IMR-90 (cell line): ENCODE results near the gene SLCO3A1. TPM values are rescaled to one million over a fixed set of nuclear protein-coding genes. Genes with fewer than 3 reads are reported as not detected.

ENCODE experiments used
- ATAC-seq: fragments of 200-7000 bp; cut with Tn5 transposase; 2 replicates; pipeline ENCODE4 v1.9.1; 2020; ENCODE audit warnings: low read depth, mild to moderate bottlenecking, moderate library complexity
- BruUV-seq: library from RNA; stranded (reverse); fragments of 400-500 nt; replicated peaks from 2 replicates; lab custom pipeline; 2021; lab: Mats Ljungman, UMichigan
- CTCF ChIA-PET: fragments of 300-600 bp; formaldehyde crosslinking; extraction: SDS; loops from one replicate; lab custom pipeline; 2021; ENCODE audit warnings: antibody characterized with exemption; lab: Yijun Ruan, JAX
- POLR2A ChIA-PET: fragments of 300-600 bp; sonication (Branson Sonifier 250); formaldehyde crosslinking; loops from one replicate; lab custom pipeline; 2022; ENCODE audit warnings: antibody characterized with exemption; ENCODE audit not compliant: unreplicated experiment; lab: Charles Lee
- DNase-seq: peaks from one replicate; pipeline ENCODE4 v3.0.0; 2013
- H2AFZ ChIP-seq: replicated peaks from 2 replicates; pipeline ENCODE3; 2013; ENCODE audit warnings: low read length, mild to moderate bottlenecking; ENCODE audit not compliant: poor library complexity
- H2AK5ac ChIP-seq: 2 replicates; pipeline ENCODE4 v1.6.1; 2013; ENCODE audit warnings: low read depth, low read length, inconsistent platforms
- H2AK9ac ChIP-seq: replicated peaks from 2 replicates; pipeline ENCODE3; 2013; ENCODE audit warnings: mild to moderate bottlenecking, low read depth, low read length, moderate library complexity; ENCODE audit not compliant: poor library complexity
- H2BK120ac ChIP-seq: 2 replicates; pipeline ENCODE4 v1.6.1; 2013; ENCODE audit warnings: low read depth, low read length, inconsistent platforms
- H2BK15ac ChIP-seq: 3 replicates; pipeline ENCODE4 v1.6.1; 2013; ENCODE audit warnings: low read depth, low read length, inconsistent platforms
- H2BK20ac ChIP-seq: 2 replicates; pipeline ENCODE4 v1.6.1; 2013; ENCODE audit warnings: low read depth, mild to moderate bottlenecking, inconsistent platforms, low read length, moderate library complexity
- H2BK5ac ChIP-seq: 2 replicates; pipeline ENCODE4 v1.6.1; 2013; ENCODE audit warnings: mild to moderate bottlenecking, low read depth, low read length, inconsistent platforms; ENCODE audit not compliant: poor library complexity, severe bottlenecking
- H3K14ac ChIP-seq: replicated peaks from 2 replicates; pipeline ENCODE4 v1.6.1; 2013; ENCODE audit warnings: low read depth, low read length, inconsistent platforms
- H3K18ac ChIP-seq: 2 replicates; pipeline ENCODE4 v1.6.1; 2013; ENCODE audit warnings: low read depth, low read length, control low read depth
- H3K23ac ChIP-seq: 2 replicates; pipeline ENCODE4 v1.6.1; 2013; ENCODE audit warnings: low read depth, low read length, inconsistent platforms
- H3K27ac ChIP-seq: 2 replicates; pipeline ENCODE4 v1.5.1; 2013; ENCODE audit warnings: mild to moderate bottlenecking, control low read depth, low read length; ENCODE audit not compliant: insufficient read depth
- H3K27me3 ChIP-seq: 2 replicates; pipeline ENCODE4 v1.6.1; 2013; ENCODE audit warnings: low read length; ENCODE audit not compliant: control insufficient read depth, insufficient read depth
- H3K36me3 ChIP-seq: 2 replicates; pipeline ENCODE4 v1.6.1; 2013; ENCODE audit warnings: low read length, mixed read lengths; ENCODE audit not compliant: control insufficient read depth, insufficient read depth
- H3K4ac ChIP-seq: 2 replicates; pipeline ENCODE4 v1.6.1; 2013; ENCODE audit warnings: low read depth, low read length, inconsistent platforms
- H3K4me1 ChIP-seq: 2 replicates; pipeline ENCODE4 v1.6.1; 2013; ENCODE audit warnings: low read length, mixed read lengths; ENCODE audit not compliant: control insufficient read depth, insufficient read depth
- H3K4me2 ChIP-seq: 2 replicates; pipeline ENCODE4 v1.6.1; 2013; ENCODE audit warnings: low read depth, mild to moderate bottlenecking, control low read depth, low read length, moderate library complexity
- H3K4me3 ChIP-seq: 2 replicates; pipeline ENCODE4 v1.5.1; 2013; ENCODE audit warnings: low read depth, mild to moderate bottlenecking, control low read depth, low read length, moderate library complexity; ENCODE audit not compliant: insufficient read depth
- H3K56ac ChIP-seq: 2 replicates; pipeline ENCODE4 v1.6.1; 2013; ENCODE audit warnings: low read length, inconsistent platforms; ENCODE audit not compliant: insufficient read depth; ENCODE audit errors: extremely low read depth
- H3K79me1 ChIP-seq, 2 experiments: 2 replicates each; pipeline ENCODE4 v1.6.1; 2013; ENCODE audit warnings: low read length in 2 of 2, inconsistent platforms in 1 of 2, low read depth in 1 of 2
- H3K9ac ChIP-seq: 2 replicates; pipeline ENCODE4 v1.6.1; 2013; ENCODE audit warnings: low read depth, low read length, control low read depth
- H3K9me1 ChIP-seq: 2 replicates; pipeline ENCODE4 v1.6.1; 2013; ENCODE audit warnings: low read length, inconsistent platforms; ENCODE audit not compliant: insufficient read depth
- H3K9me3 ChIP-seq: 2 replicates; pipeline ENCODE4 v1.6.1; 2013; ENCODE audit warnings: low read length; ENCODE audit not compliant: control insufficient read depth, insufficient read depth
- H4K20me1 ChIP-seq: 2 replicates; pipeline ENCODE4 v1.6.1; 2013; ENCODE audit warnings: low read length, inconsistent platforms; ENCODE audit not compliant: insufficient read depth
- H4K5ac ChIP-seq: 2 replicates; pipeline ENCODE4 v1.6.1; 2013; ENCODE audit warnings: mild to moderate bottlenecking, low read depth, low read length, control low read depth
- H4K8ac ChIP-seq, 2 experiments: 2 replicates each; pipeline ENCODE4 v1.6.1; 2013; ENCODE audit warnings: low read depth in 2 of 2, low read length in 2 of 2, control low read depth in 1 of 2, inconsistent platforms in 1 of 2
- H4K91ac ChIP-seq: 2 replicates; pipeline ENCODE4 v1.6.1; 2013; ENCODE audit warnings: low read depth, low read length, inconsistent platforms; ENCODE audit not compliant: insufficient read depth
- FOS ChIP-seq: fragments of 150-350 bp; IDR thresholded peaks from 2 replicates; pipeline ENCODE4 v1.6.1; 2016; ENCODE audit warnings: low read depth, low read length
- MAFK ChIP-seq: IDR thresholded peaks from 2 replicates; pipeline ENCODE4 v1.6.1; 2012; ENCODE audit warnings: low read depth, low read length, improper control_type of control experiment
- MAZ ChIP-seq: IDR thresholded peaks from 2 replicates; pipeline ENCODE4 v1.6.1; 2012; ENCODE audit warnings: low read depth, mild to moderate bottlenecking, low read length, improper control_type of control experiment, moderate library complexity, borderline replicate concordance
- NFE2L2 ChIP-seq: fragments of 150-350 bp; IDR thresholded peaks from 2 replicates; pipeline ENCODE4 v1.6.1; 2016; ENCODE audit warnings: low read depth, mild to moderate bottlenecking, low read length
- RAD21 ChIP-seq: IDR thresholded peaks from 2 replicates; pipeline ENCODE4 v1.6.1; 2012; ENCODE audit warnings: low read length, improper control_type of control experiment
- RCOR1 ChIP-seq: IDR thresholded peaks from 2 replicates; pipeline ENCODE4 v1.6.1; 2012; ENCODE audit warnings: mild to moderate bottlenecking, low read length, improper control_type of control experiment; ENCODE audit not compliant: insufficient replicate concordance
- SMC3 ChIP-seq: fragments of 150-350 bp; IDR thresholded peaks from 2 replicates; pipeline ENCODE4 v1.6.1; 2016; ENCODE audit warnings: low read depth, mild to moderate bottlenecking, antibody characterized with exemption, low read length, moderate library complexity
- USF2 ChIP-seq: fragments of 150-350 bp; IDR thresholded peaks from 2 replicates; pipeline ENCODE4 v1.6.1; 2017; ENCODE audit warnings: mild to moderate bottlenecking, antibody characterized with exemption, low read length, low read depth
- WGBS, 2 experiments: methylation state at CpG; one replicate each; pipeline versions ENCODE4 v1.1.5 to v1.1.7; 2013; ENCODE audit warnings: missing lambda C conversion rate in 2 of 2; ENCODE audit not compliant: insufficient read length in 1 of 2; ENCODE audit errors: extremely low coverage in 2 of 2; 5-methylcytosine and 5-hydroxymethylcytosine counted together
- dilution Hi-C: fragments of 300-500 bp; cut with HindIII; formaldehyde crosslinking; loops from one replicate; pipeline ENCODE4 v1.14.3; 2018; ENCODE audit warnings: low sequenced_read_pairs; ENCODE audit not compliant: unreplicated experiment
- in situ Hi-C: fragments of 300-500 bp; cut with MboI; formaldehyde crosslinking; loops from 3 replicates; pipeline ENCODE4 v1.14.3; 2019; ENCODE audit warnings: low sequenced_read_pairs, inconsistent platforms, mixed read lengths
- intact Hi-C: fragments of 100-400 bp; cut with micrococcal nuclease; formaldehyde crosslinking; loops from 2 replicates; pipeline ENCODE4 v1.10.0; 2022
- polyA plus RNA-seq, 3 experiments: library from polyadenylated mRNA; depleted of rRNA; stranded (reverse); fragments of >200 nt; gene quantifications; 2 replicates each; pipeline ENCODE4 v1.2.3, GENCODE V29; 2012; ENCODE audit warnings: low replicate concordance in 1 of 3
- total RNA-seq: library from RNA; depleted of rRNA; stranded (reverse); fragments of >200 nt; gene quantifications from 2 replicates; pipeline ENCODE4 v1.2.3, GENCODE V29; 2012
- TF ChIP-seq, protein P1 (sequence below): conservative IDR thresholded peaks from 2 replicates; pipeline ENCODE4 v1.5.1; 2012; ENCODE audit warnings: mild to moderate bottlenecking, low read depth, low read length, improper control_type of control experiment
- TF ChIP-seq, protein P2 (sequence below): fragments of 150-350 bp; IDR thresholded peaks from 2 replicates; pipeline ENCODE4 v1.6.1; 2016; ENCODE audit warnings: low read depth, mild to moderate bottlenecking, low read length, moderate library complexity, borderline replicate concordance

Gene SLCO3A1
- total and polyA plus RNA-seq, 2 of the 4 experiments (the other 2 are of a cell fraction), result 4.7 to 8.1 TPM

- H2AK9ac ChIP-seq, result no peak overlapping the region
- no peaks in the 10 kb centered on the region for H3K9me3 ChIP-seq
- no peak overlapping the region for H3K4ac ChIP-seq
- no peak overlapping the region for H4K8ac ChIP-seq
- H2BK20ac ChIP-seq, result no peak overlapping the region
- no peak overlapping the region for H3K27ac ChIP-seq
- DNase-seq (no peak), ATAC-seq (no peak)
- H4K91ac ChIP-seq, result no peak overlapping the region
- H2BK120ac ChIP-seq, result no peak overlapping the region
- CTCF ChIA-PET, result no interaction called here
- BruUV-seq, result no TSS peak
- dilution Hi-C loops (no loop called here), in situ Hi-C loops (no loop called here), intact Hi-C loops (no loop called here)
- no peak overlapping the region for H4K5ac ChIP-seq
- no peak overlapping the region for H2AFZ ChIP-seq
- WGBS, 2 experiments, result no CpG with 5 or more reads among the region's 3 CpGs
- TF ChIP-seq MAFK, result no peak
- no peak for TF ChIP-seq USF2
- TF ChIP-seq, protein P1, sequence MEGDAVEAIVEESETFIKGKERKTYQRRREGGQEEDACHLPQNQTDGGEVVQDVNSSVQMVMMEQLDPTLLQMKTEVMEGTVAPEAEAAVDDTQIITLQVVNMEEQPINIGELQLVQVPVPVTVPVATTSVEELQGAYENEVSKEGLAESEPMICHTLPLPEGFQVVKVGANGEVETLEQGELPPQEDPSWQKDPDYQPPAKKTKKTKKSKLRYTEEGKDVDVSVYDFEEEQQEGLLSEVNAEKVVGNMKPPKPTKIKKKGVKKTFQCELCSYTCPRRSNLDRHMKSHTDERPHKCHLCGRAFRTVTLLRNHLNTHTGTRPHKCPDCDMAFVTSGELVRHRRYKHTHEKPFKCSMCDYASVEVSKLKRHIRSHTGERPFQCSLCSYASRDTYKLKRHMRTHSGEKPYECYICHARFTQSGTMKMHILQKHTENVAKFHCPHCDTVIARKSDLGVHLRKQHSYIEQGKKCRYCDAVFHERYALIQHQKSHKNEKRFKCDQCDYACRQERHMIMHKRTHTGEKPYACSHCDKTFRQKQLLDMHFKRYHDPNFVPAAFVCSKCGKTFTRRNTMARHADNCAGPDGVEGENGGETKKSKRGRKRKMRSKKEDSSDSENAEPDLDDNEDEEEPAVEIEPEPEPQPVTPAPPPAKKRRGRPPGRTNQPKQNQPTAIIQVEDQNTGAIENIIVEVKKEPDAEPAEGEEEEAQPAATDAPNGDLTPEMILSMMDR, result no peak
- no peak for TF ChIP-seq RAD21
- TF ChIP-seq FOS, result no peak
- no peak for TF ChIP-seq RCOR1
- no peak for TF ChIP-seq SMC3
- TF ChIP-seq MAZ, result no peak
- TF ChIP-seq, protein P2, sequence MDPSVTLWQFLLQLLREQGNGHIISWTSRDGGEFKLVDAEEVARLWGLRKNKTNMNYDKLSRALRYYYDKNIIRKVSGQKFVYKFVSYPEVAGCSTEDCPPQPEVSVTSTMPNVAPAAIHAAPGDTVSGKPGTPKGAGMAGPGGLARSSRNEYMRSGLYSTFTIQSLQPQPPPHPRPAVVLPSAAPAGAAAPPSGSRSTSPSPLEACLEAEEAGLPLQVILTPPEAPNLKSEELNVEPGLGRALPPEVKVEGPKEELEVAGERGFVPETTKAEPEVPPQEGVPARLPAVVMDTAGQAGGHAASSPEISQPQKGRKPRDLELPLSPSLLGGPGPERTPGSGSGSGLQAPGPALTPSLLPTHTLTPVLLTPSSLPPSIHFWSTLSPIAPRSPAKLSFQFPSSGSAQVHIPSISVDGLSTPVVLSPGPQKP, result no peak
- TF ChIP-seq NFE2L2, result no peak
- H3K18ac ChIP-seq, result no peak overlapping the region
- no peak overlapping the region for H3K4me2 ChIP-seq
- H3K27me3 ChIP-seq, result no peaks in the 10 kb centered on the region; the same call in 1 of the 2 replicates
- no peaks in the 10 kb centered on the region for H3K9me1 ChIP-seq
- no peak overlapping the region for H3K4me3 ChIP-seq
- H3K36me3 ChIP-seq, result no peaks in the 10 kb centered on the region
- H4K20me1 ChIP-seq, result no peaks in the 10 kb centered on the region
- H3K79me1 ChIP-seq, result no peaks in the 10 kb centered on the region
- H2BK15ac ChIP-seq, result no peak overlapping the region
- H3K4me1 ChIP-seq, result peaks cover 4% of the 10 kb centered on the region; the same call in 1 of the 2 replicates
- no peak overlapping the region for H2AK5ac ChIP-seq
- no peak overlapping the region for H2BK5ac ChIP-seq
- POLR2A ChIA-PET, result no interaction called here
- H3K23ac ChIP-seq, result no peak overlapping the region
- H3K9ac ChIP-seq, result no peak overlapping the region
- no peak overlapping the region for H3K56ac ChIP-seq
- no peak overlapping the region for H3K14ac ChIP-seq
These were observed 260.3 kb downstream of the SLCO3A1 start for GRCh38 chr15:92113832-92114231.
